ENCODE data around the gene AKAP13.

Gene AKAP13

DNA sequence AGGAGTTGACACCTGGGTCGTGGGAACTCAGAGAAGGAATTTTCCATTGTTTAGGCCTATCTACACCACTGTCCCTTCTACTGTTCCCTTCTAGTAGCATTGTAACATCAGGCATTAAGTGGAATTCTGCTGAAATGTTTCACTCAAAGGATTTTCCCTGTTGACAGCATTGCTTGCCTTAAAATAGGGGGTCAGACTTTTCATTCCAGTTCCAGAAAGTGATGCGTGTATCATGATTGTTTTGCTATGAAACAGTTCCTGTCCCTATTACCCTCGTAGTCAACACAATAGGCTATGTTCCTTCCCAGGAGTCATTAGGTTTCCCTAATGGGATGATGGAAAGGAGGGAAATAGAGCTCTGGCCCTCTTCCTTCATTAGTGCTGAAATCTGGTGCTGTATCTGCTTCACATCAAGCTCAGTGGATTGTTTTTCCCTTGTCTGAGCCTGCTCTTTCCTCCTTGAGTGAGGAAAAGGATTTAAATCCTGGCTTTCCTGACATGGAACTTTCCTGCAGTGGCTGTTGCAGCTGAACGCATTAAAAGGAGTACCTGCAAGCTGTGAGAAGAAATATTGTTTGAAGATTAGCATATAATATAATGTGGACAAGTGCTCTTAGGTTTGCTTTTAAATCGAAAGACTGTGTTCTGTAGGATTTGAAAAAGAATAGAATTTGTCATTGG lies 218.5 kb downstream of the AKAP13 start:
- no peak for DNase-seq (ENCODE audit: low spot score)

DNA sequence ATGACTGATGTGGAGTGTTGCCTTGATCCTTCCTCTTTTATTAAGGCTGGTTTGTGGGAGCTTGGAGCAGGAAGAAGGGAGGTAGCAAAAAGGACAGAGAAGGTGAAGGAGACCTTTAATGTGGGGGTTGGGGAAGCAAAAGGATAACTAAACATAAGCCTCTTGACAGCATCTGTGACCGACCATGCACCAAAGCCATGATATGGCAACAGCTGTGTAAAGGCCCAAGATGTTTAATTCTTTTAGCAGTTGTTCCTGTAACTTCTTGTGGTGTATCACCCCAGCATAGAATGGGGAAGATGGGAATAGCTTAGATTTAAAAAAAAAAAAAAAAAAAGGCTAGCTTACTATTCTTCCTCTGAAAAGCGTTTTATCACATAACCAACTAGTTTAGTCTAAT lies 219.6 kb downstream of the AKAP13 start:
- no peak for DNase-seq (ENCODE audit: low spot score)

DNA sequence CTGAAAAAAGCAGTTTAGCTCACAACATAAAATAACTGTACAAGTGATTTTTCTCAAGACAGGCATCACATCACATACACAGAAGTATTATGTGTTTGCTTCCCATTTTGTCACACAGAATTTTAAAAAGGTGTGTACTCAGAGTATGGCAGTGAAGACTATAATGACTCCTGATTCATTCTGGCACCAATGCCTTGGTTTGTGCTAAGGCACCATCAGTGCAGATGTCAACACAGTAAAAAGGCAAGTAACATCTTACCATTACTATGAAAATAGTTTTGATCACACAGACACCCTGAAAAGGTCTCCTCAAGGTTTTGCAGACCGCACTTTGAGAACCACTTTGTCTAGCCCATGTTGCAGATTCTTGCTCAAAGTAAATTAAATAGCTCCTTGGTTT lies 222.8 kb downstream of the AKAP13 start:
- no peak for DNase-seq (ENCODE audit: low spot score)

DNA sequence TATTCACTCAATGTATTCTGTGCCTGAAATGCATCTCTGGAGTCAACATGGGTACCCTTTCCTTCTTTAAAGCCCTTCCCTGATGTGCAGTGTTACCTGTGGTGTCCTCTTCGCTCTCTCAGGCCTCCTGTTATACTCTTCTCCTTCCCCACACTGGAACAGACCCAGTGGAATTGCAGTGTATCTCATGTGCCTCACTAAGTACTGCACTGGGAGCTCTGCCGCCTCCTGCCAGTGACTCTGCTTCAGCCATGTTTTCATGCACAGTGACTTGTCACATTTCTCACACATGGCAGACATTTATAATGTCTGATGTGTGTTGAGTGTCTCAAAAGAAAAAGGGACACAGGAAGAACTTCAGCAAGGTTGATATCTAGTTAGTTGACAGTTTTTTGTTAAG lies 223.3 kb downstream of the AKAP13 start:
- no peak for DNase-seq (ENCODE audit: low spot score)

DNA sequence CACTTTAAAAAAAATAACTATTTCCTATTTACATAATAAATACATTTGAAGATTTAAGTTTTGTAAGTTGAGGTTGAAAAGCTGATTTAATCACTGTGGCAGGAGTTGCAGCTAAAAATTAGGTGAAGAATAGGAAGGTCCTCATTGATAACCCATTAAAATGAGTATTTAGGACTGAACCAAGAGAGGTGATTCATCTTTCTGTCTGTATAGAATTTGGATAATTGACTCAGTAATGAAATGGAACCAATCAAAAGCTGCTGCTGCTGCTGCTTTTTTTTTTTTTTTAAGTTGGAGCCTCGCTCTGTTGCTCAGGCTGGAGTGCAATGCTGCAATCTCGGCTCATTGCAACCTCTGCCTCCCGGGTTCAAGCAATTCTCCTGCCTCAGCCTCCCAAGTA lies 223.8 kb downstream of the AKAP13 start:
- no peak for DNase-seq (ENCODE audit: low spot score)

DNA sequence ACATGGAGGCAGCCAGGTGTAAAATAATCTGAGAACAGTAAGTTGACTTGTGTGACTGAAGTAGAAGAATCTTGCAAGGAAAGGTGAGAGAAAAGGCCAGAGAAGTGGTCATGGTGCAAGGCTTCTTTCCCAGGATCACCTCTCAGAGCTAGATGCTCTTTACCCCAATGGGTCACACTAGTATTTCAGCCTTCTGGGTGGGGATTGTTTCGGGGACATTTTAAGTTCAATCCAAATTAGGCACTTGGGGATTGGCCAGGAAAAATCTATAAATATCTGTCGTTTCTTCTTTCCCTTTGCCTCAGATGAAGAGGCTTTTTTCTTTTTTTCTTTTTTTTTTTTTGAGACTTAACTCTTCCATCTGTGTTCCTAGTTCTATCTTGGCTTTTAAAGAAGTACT lies 226.3 kb downstream of the AKAP13 start:
- no peak for DNase-seq (ENCODE audit: low spot score)

DNA sequence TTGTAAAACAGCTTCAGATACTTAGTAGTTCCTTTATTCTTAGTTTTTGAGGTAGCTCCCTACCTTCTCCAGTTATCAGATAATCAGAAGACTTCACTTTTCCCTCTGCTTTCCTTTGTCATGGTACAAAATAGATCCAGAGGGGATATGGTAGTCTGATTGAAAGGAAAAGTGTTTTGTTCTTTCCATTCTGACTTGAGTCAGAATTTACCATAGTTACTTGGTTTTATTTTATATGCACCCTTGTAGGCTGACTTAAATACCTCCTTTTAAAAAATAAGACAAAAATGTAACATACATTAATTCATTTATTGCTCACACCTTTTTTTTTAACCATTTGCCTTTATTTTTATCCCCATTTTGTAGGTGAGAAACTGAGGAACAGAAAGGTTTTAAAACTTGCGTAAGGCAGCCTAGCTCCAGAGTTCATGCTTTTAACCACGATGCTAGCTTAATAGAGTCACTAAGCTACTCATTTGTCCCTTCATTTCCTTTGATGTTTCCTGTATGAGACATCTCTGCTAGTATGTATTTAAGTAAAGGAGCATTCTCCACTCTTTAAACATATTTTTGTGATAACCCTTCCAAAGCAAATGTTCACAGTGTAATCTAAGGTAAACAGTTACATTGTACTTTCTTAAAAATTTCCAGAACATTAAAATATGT lies 226.9 kb downstream of the AKAP13 start:
- no peak for DNase-seq (ENCODE audit: low spot score)

DNA sequence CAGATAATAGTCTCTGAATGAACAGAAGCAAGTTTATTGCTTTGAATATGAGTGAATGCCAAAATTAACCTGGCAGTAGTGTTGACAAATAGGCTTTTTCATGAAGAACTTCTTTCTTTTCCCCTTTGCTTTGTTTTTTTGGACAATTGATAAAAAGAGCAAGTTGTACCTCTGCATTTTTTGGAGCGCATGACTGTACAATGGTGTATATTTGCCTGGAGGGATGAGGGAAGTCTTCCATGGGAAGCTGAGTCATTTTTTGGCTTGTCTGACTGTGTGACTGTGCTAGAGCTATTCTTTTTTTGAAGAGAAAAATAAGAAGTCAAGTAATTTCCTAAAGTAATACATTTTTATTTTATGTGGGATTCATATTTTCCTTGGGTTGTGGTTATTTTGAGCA lies 227.4 kb downstream of the AKAP13 start:
- no peak for DNase-seq (ENCODE audit: low spot score)

DNA sequence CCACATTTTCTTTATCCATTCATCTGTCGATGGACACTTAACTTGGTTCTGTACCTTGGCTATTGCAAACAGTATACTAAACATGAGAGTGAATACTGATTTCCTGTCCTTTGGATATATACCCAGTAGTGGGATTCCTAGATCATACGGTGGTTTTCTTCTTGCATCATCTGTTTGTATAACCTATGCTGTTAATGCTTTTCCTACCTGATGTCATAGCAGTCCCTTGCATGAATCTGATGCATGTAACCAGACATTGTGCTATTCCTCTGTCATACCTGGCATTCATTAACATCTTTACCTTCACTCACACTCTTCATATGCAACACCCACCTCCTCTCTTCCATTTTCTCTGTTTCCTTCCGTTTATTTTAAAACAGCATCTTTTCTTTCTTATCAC lies 229.1 kb downstream of the AKAP13 start:
- DNase-seq (ENCODE audit: low spot score) = no peak

DNA sequence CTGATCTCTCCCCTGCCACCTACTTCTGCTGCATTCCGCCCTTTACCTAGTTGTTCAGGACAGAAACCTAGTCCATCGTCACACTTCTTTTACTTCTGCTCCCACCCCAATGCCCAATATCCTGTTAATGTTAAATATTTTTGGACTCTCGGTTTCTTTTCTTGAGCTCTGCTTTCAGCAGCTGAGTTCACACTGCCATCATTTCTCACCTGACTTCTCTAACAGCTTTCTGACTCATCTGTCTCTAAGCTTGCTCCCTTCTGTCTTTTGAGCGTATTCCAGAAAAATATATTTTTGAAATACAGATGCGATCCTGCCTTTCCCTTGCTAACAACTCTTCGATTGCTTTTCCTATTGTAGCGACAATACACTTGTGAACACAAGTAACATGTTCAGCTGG lies 231.0 kb downstream of the AKAP13 start:
- no peak for DNase-seq (ENCODE audit: low spot score)

DNA sequence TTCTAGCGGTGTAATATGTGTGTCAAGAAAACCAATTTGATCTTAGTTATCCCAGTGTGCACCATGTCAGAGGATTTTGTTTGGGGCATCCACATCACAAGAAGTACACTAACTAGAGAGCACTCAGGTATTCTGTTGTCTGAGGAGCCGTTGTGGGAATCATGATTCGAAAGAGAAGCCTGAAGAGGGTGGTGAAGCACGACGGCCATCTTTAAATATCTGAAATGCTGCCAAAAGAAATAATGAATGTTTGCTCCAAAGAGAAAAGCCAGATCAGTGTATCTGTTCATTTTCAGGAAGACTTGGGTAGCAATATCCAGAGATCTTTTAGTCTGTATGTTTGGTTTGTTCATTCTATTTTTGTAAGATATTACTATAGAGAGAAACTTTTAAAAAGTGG lies 233.7 kb downstream of the AKAP13 start:
- no peak for DNase-seq (ENCODE audit: low spot score)

DNA sequence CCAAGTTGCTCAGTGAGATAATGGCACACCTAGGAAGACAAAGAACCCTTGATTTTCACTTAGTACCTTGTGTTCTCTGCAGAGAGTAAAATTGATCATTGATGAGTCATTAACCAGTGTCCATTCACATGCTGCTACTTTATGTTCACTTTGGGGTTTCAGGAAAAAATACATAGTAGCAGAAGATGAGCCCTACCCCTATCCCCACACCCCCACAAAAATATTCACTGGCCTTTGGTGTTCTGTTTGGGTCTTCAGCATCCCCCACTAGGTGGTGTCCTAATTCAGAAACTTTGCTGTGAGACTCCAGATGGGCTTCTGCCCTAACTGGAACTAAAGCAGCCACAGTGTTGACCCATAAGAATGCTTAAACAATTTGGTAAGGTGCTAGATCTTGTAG lies 235.5 kb downstream of the AKAP13 start:
- DNase-seq (ENCODE audit: low spot score) = no peak

DNA sequence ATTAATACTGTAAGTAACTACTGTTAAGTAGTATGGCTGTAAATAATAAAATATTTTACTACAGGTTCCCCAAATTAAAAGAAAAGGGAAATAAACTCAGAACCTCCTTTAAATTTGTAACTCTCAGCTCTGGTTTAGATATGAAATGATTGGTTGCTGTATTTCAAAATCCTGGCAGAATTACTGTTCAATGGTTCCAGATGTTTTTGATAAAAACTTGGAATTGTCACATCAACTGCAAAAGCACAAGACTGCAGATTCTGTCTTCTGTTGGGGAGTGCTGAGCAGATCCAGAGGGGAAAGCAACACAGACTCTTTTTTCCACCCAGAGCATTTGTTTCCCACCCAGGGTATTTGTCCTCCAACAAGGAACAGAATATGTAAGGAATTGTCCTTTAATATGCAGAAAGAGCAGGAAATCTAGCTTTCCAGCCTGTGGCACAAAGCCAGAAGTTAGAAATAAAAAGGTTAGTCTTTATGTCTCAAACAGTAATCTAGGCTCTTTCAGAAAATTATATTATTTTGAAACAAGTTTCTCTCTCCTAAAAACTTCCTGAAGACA lies 236.2 kb downstream of the AKAP13 start:
- DNase-seq (ENCODE audit: low spot score) = no peak

DNA sequence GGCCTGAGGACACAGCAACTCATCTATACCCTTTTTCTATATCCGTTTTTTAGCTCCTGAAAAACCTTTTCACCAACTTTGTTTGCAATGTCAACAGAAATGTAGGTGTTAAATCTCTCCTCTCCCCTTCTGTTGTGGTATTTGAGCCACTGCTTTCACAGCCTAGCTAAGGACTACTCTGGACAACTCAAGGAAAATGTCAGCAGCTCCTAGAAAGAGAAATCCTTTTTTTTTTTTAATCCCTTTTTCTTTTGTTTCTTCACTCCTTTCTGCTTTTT lies 237.8 kb downstream of the AKAP13 start:
- no peak for DNase-seq (ENCODE audit: low spot score)

DNA sequence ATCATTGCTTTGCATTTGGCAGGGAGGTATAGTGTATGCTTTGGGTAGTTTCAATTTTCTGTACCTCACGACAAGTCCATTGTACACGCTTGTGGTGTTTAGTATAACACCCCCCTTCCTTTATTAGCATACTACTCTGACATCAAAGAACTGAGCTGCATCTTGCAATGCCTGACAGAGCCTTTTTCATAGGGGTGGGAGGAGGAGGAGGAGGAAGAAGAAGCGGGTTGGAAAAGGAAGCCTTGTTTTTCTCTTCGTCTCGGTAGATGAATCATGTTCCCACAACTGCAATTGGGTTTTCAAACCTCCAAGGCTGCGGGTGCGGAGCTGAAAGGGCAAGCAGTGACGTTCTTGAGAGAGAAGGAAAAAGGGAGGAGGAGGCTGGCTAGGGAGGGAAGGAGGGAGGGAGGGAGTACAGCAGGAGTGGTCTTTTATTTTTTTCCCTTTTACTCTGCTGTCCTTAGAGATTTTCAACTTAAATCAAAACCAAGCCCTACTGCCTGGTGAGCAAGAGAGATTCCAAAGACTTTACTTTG lies 238.6 kb downstream of the AKAP13 start:
- peak; percentile 64 for DNase-seq (ENCODE audit: low spot score)

DNA sequence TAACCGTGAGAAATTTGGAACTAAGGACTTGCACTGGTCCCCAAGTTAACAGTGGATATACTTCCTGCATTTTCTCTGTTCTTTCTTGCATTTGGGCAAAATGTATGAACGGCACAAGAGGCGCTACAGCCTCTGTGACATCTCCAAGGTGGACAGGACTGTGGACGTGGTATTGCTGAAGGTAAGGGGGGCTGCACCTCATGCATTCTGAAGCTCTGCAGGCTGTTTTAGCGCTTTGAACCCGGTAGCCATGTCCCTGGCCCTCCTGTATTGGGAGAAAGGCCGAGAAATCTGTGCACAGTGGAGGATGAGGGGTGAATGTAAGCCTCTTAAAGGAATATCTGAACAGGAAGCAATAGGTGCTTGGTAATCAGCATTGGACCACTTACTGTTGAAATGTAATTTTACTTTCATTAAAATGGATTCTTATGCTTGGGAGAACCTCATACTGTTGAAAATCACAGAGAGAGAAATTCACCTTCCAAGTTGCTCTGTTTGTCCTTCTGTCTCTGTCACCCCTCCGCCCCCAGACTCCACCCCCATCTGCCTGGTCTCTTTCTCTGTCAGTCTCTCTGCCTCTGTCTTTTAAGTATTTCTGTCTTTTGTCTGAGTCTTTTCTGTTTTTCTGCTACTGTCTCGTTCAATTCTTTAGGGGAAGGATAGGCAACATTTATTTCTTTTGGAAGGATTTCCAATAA lies 239.7 kb downstream of the AKAP13 start:
- DNase-seq (ENCODE audit: low spot score) = no peak

DNA sequence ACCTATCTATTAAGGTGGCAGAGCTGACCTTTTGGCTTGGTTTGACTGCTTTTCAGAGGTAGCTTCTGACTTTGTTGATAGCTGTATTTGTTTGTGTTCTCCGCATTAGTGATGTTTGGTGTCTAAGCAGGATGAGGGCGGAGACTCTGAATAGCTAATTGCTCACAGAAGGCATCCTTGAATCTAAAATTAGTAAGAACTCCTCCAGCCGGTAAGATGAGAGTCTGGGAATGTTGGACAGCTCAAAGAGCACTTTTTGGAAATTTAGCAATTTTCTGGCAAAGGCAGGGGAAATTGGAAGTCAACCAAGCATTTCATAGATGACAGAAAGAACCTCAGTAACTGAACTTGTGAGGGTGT lies 240.3 kb downstream of the AKAP13 start:
- no peak for DNase-seq (ENCODE audit: low spot score)

DNA sequence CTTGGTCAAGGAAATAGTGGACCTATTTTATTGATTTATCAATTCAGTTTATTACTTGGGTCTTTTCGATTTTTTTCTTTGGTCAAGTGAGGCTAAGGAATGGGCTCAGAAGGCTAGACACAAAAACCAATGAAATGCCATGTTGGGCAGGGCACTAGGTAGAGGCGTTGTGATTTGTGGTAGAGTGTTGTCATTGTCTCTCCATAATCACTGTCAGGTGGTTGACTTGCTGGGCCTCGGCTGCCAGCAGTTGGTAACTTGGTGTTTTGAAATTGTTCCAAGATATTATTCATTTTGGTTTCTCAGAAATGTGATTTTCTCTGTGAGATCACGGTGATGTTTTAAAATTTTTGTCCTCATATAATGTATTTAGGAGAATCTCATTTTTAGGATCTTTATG lies 240.7 kb downstream of the AKAP13 start:
- no peak for DNase-seq (ENCODE audit: low spot score)

DNA sequence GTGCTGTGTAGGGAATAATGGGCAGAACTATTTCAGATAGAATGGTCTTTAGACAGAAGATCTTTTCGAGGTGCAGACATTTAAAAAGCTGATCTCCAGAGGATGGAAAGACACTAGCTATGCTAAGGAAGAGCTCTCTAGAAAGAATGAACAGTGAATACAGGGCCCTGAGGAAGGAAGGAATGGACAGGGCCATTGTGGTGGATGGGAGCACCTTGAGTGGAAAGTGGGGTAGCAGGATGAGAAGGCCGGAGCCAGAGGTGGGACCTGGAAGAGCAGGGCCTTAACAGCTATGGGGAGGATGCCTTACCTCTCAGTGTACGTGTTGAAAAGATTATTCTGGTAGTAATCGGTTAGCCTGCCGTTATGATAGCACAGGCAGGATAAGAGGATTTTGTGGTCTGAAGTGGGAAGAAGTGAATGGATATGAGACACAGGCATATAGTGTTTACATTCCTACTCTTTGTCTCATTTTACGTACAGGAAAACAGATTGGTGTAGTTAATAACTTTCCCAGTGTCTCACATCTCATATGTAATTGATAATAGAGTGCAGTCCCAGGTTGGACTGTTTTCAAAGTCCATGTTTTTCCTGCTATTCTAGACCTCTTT lies 241.9 kb downstream of the AKAP13 start:
- DNase-seq (ENCODE audit: low spot score) = no peak

DNA sequence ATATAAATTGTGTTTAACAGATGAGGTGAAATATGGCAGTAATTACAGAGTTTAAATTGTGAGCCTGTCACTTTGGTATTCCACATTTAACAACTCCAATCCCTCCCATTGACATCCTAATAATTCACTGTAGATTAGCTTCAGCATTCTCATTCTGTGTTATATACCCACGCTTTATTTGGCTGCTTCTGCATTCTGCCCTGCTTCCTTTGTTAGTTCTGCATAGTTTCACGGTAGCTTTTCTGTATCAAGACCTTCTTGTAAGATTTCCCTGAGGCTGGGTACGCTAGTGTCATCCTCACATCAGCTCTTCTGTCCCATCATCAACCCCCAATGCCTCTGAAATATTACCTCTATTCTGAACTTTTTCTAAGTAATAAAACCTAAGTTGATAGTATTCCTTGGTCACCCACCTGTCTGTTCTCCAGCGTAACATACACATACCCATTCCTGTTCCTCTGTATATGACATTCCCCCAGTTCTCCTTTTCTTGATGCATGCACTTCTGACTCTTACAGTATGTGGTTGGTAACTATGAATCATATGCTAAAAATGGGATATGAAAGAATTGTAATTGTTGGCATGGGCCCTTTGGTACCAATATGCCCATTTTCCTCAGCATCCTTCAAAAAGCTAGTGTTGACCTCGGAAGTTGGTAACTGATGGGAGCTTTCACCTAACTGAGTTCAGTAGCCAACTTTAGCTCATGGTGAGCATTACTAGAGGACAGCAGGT lies 243.1 kb downstream of the AKAP13 start:
- no peak for DNase-seq (ENCODE audit: low spot score)

DNA sequence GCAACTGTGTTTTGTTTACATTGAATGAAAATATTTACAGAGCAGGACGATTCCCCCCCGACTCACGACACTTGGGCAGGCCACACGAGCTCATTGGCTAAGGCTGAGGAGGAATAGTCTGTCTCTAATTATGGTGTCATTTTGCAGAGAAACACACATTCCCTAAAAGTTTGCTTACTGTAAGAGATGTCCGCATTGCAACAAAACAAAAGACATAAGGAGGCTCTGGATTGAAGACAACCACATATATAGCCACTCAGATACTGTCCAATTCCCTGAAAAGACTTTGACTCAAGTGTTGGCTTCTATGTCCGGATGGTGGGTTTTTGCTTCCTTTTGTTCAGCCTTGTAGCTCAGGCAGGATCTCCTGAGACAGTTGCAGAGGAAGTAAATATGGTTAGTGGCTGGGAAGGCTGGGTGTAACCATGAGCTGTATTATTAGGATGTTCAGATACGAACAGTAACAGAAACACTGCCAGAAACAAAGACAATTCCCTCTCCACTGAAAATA lies 243.9 kb downstream of the AKAP13 start:
- DNase-seq (ENCODE audit: low spot score) = no peak
